SK-N-SH treated with all-trans-retinoic acid at 6 μM for 48 hours (cell line): ENCODE results near the gene SLC13A4.

ENCODE experiments used
- ISL1 ChIP-seq: fragments of 250-450 bp; sonication (Bioruptor Pico); IDR thresholded peaks from 2 replicates; pipeline ENCODE4 v2.1.2; 2022; ENCODE audit warnings: mild to moderate bottlenecking, moderate library complexity
- RARB ChIP-seq: fragments of 250-450 bp; sonication (Bioruptor Pico); IDR thresholded peaks from 2 replicates; pipeline ENCODE4 v1.8.0; 2021; ENCODE audit warnings: mild to moderate bottlenecking, moderate library complexity
- TCF4 ChIP-seq: fragments of 250-450 bp; sonication (Bioruptor Pico); IDR thresholded peaks from 2 replicates; pipeline ENCODE4 v1.8.0; 2021; ENCODE audit warnings: mild to moderate bottlenecking, moderate library complexity, borderline replicate concordance
- ZC3H10 ChIP-seq: fragments of 250-450 bp; sonication (Bioruptor Pico); IDR thresholded peaks from 2 replicates; pipeline ENCODE4 v1.5.1; 2021; ENCODE audit warnings: mild to moderate bottlenecking, moderate library complexity
- ZFP3 ChIP-seq: fragments of 250-450 bp; sonication (Bioruptor Pico); IDR thresholded peaks from 2 replicates; pipeline ENCODE4 v1.5.0; 2020; ENCODE audit warnings: mild to moderate bottlenecking, moderate library complexity
- TF ChIP-seq, protein P1 (sequence below): fragments of 250-450 bp; sonication (Bioruptor Pico); IDR thresholded peaks from 2 replicates; pipeline ENCODE4 v1.8.0; 2020; ENCODE audit warnings: mild to moderate bottlenecking, moderate library complexity, borderline replicate concordance
- TF ChIP-seq, protein P2 (sequence below): fragments of 250-450 bp; sonication (Bioruptor Pico); IDR thresholded peaks from 2 replicates; pipeline ENCODE4 v1.5.0; 2020; ENCODE audit warnings: mild to moderate bottlenecking, moderate library complexity

DNA sequence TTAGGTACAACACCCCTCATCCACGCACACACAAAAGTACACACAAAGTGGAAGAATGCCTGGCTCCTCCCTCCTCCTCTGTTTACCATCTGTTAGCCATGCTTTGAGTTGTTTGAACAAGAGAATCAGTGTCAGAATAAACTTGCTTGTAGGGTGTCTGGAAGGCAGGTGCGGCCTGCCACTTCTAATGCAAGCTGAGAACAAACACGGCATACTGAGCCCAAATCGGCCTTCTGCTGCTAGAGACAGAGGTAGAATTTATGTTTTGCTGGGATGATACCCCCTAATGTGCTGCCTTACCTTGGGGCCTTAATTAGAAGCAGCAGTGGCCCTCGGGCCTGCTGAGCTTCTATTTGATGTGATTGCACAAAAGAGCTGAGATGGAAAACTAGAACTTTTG, 45.5 kb upstream of the SLC13A4 start:
- TF ChIP-seq, protein P1, sequence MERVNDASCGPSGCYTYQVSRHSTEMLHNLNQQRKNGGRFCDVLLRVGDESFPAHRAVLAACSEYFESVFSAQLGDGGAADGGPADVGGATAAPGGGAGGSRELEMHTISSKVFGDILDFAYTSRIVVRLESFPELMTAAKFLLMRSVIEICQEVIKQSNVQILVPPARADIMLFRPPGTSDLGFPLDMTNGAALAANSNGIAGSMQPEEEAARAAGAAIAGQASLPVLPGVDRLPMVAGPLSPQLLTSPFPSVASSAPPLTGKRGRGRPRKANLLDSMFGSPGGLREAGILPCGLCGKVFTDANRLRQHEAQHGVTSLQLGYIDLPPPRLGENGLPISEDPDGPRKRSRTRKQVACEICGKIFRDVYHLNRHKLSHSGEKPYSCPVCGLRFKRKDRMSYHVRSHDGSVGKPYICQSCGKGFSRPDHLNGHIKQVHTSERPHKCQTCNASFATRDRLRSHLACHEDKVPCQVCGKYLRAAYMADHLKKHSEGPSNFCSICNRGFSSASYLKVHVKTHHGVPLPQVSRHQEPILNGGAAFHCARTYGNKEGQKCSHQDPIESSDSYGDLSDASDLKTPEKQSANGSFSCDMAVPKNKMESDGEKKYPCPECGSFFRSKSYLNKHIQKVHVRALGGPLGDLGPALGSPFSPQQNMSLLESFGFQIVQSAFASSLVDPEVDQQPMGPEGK = no peak
- no peak for TF ChIP-seq ZFP3 (CRISPR knock-in tag)
- no peak for TF ChIP-seq TCF4
- no peak for TF ChIP-seq RARB (CRISPR knock-in tag)
- no peak for TF ChIP-seq ISL1 (CRISPR knock-in tag)
- TF ChIP-seq ZC3H10 = no peak
- TF ChIP-seq, protein P2, sequence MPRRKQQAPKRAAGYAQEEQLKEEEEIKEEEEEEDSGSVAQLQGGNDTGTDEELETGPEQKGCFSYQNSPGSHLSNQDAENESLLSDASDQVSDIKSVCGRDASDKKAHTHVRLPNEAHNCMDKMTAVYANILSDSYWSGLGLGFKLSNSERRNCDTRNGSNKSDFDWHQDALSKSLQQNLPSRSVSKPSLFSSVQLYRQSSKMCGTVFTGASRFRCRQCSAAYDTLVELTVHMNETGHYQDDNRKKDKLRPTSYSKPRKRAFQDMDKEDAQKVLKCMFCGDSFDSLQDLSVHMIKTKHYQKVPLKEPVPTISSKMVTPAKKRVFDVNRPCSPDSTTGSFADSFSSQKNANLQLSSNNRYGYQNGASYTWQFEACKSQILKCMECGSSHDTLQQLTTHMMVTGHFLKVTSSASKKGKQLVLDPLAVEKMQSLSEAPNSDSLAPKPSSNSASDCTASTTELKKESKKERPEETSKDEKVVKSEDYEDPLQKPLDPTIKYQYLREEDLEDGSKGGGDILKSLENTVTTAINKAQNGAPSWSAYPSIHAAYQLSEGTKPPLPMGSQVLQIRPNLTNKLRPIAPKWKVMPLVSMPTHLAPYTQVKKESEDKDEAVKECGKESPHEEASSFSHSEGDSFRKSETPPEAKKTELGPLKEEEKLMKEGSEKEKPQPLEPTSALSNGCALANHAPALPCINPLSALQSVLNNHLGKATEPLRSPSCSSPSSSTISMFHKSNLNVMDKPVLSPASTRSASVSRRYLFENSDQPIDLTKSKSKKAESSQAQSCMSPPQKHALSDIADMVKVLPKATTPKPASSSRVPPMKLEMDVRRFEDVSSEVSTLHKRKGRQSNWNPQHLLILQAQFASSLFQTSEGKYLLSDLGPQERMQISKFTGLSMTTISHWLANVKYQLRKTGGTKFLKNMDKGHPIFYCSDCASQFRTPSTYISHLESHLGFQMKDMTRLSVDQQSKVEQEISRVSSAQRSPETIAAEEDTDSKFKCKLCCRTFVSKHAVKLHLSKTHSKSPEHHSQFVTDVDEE (CRISPR knock-in tag) = no peak
